SH-SY5Y (cell line): Measurements from ENCODE around the gene TTN.

ENCODE experiments used
- GATA2 ChIP-seq: IDR thresholded peaks from 2 replicates; pipeline ENCODE4 v1.6.1; 2011; ENCODE audit warnings: mild to moderate bottlenecking, low read depth, low read length
- GATA3 ChIP-seq: IDR thresholded peaks from 2 replicates; pipeline ENCODE4 v1.6.1; 2011; ENCODE audit warnings: low read depth, mild to moderate bottlenecking, low read length, moderate library complexity

The TTN gene

GRCh38 chr2:178496049-178496448, 311.2 kb downstream of the TTN start:
- TF ChIP-seq GATA2 = no peak
- no peak for TF ChIP-seq GATA3

- no peak for TF ChIP-seq GATA3
- TF ChIP-seq GATA2 = no peak
Observed at GRCh38 chr2:178491612-178492011, 315.6 kb downstream of the TTN start.

GRCh38 chr2:178485356-178485755, 321.9 kb downstream of the TTN start:
- TF ChIP-seq GATA2 (no peak), GATA3 (no peak)

- TF ChIP-seq GATA3 = no peak
- TF ChIP-seq GATA2 = no peak
Observed at GRCh38 chr2:178484245-178485041, 322.8 kb downstream of the TTN start.

DNA sequence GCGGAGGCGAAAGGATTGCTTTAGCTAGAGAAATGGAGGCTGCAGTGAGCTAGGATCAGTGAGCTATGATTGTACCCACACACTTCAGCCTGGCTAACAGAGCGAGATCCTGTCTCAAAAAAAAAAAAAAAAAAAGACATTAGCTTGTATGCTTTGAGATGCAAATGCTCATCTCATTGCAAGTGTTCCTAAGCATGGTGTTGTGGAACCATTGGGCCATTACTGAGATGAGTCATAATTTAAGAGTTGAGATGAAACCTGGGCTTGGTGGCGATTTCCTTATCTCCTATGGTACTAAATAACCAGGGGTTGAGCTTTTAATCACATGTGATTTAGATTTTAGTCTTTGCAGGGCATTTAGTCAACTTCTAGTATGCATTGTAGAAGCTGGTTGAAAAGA, 324.8 kb downstream of the TTN start:
- TF ChIP-seq GATA2 (no peak), GATA3 (no peak)

DNA sequence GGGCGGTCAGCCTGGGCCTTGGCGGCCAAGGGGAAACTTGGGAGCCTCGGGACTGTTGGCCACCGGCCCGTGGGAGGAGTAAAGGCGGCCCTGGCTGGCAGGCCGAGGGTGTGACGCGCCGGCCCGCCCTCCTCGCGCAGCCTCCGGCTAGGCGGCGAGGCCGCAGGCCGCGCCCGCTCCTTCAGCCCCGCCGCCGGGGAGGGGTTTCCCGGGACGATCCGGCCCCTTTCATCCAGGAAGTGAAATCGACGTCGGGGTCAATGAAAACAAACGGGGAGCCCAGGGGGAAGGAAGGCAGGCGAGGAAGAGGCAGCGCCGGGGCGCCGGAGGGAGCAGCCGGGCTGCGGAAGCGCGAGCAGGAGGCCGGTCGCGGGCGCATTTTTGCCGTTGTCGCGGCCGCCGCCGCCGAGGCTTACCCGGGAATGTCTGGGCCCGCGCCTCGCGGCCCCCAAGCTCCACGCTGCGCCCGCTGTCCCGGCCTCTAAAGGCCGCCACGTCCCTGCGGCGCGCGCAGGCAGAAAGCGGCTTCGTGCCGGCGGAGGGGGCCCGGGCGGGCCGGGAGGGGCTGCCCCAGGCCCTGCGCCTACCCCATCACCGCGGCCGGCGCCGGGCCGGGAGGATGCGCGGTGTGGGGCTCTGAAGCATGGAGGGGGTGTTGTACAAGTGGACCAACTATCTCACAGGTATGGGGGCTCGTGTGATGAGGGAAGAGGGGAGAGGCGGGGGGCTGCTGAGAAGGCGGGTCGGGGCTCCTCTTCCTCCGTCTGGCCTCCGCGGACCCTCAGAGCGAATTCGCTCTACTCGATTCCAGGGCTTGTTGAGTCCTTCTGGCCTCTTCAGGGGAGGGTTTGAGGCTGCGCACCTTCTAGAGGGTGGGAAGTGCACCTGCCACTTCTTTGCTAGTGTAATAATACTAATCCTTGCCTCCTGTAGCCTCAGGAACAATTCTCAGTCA, 326.7 kb downstream of the TTN start, which contains the start of gene PLEKHA3:
Gene PLEKHA3 (plus strand): TSS at position 231 of the 955 bp plus-strand sequence. CDS start 413 bp downstream, at position 644.
- TF ChIP-seq GATA3 (no peak), GATA2 (no peak)

- TF ChIP-seq GATA2 (no peak), GATA3 (no peak)
Observed at GRCh38 chr2:178479758-178480226, 327.4 kb downstream of the TTN start.

DNA sequence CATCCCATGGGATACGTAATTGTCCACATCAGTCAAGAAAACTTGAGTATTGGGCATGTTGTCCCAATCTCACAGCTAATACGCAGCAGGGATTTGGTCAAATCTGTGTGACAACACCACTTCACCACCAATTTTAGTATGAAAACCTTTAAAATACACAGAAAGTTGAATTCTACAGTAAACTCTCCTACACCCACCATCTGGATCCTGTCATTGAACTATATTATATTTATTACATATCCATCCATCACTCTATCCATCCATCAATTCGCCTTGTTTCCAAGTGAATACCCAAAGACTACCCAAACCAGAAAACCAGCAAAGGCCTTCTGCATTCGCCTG, 328.0 kb downstream of the TTN start:
- TF ChIP-seq GATA2 (no peak), GATA3 (no peak)

DNA sequence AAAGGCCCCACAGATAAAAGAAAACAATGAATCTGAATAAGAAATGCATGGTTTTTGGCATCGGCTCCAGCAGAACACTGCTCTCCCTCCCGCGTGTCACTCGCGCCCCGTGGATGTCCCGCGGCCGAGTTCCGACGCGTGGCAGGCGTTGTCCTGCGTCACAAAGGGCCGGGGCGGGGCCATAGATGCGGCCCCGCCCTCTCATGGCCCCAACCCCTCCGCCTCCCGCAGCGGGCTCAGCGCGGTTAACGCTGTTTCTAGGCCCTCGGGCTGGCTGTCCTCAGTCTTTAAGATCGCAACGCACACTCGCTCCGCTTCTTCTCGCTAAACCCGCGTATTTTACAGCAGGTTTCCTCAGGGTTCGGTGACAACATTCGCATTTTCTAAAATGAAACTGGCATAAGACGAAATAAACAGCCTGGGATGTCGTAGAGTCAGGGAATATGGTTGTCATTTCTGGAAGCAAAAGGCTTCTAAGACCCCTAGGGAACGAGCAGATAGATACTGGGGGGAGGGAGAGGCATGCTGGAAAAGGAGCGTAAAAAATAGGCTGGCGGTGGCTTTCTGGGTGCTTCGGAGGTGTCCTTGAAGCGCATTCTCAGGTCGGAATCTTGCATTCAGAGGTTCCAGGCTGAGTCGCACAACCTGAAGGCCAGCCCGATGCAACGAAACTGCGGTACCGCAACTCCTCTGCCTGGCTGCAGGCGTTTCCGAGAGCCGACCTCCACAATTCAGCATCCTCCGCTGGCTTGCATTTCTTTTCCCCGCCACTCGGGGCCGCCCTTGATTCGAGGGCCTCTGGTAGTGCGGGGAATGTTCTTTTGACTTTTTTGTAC, 328.6 kb downstream of the TTN start, which contains the start of gene FKBP7:
Gene FKBP7 (minus strand): TSS at position 162 of the 836 bp plus-strand sequence. CDS start 101 bp downstream, at position 61.
- TF ChIP-seq GATA3 (no peak), GATA2 (no peak)

DNA sequence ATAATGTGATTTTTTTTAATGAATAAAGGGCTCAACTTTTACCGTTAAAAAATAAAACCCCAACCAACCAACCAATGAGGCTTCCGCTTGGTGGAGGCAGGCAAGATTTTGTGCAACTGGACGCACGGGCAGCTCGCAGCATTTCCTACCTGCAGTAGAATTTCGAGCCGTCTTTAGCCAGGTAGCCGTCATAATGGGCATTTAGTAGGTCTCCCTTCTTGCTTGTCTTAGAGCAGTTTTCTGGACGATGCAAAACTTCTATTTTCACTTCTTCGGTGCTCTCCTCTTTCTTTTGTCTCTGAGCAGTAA, 329.1 kb downstream of the TTN start:
- no peak for TF ChIP-seq GATA3
- no peak for TF ChIP-seq GATA2

DNA sequence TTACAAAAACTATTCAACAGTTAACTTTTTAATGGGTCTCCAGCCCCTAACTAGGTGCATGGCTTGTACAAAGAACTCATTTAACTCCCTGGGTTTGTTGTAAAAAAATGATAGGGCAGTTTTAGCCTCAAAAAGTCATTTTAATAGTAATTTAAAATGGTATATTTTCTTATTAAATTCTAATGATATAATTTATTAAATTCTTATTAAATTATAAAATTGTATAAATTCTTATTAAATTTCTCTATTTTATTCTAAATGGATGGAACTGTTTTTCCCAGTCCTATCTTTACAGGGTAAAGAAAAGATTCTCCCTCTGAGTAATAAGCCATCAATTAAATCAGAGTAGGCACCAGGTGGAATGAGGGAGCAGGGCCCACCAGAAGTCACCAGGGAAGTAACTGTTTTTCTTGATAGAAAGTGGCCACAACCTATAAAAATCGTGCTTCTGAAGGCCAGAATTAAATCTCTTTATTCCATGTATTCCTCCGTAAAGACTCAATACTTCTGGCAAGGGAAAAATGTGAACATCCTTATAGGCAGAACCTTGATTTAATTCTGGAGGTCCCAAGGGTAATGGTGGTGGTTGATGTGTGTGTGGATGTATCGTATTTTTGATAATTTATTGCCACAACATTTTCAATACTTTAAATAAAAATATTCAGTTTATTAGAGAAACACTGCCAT, 329.6 kb downstream of the TTN start:
- TF ChIP-seq GATA3 (no peak), GATA2 (no peak)

DNA sequence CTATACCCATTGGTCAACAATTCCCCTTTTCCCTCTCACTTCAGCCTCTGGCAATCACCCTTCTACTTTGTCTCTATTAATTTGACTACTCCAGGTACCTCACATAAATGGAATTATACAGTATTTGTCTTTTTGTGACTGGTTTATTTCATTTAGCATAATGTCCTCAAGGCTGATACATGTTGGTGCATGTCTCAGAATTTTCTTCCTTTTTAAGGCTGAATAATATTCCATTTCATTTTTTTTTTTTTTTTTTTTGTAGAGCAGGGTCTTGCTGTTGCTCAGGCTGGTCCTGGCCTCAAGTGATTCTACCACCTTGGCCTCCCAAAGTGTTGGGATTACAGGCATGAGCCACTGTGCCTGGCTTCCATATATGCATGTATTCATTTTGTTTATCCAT, 330.7 kb downstream of the TTN start:
- TF ChIP-seq GATA2 (no peak), GATA3 (no peak)
